Testis (tissue), 3 donors: ENCODE data around the gene AJM1. TPM values are rescaled to one million over a fixed set of nuclear protein-coding genes. Genes with fewer than 3 reads are reported as not detected.

ENCODE experiments used
- DNase-seq: peaks from one replicate; pipeline ENCODE4 v3.0.0-alpha.2; 2019
- H3K27ac ChIP-seq, 2 donors: fragments of 200-600 bp; sonication (generic); one replicate each; pipeline ENCODE4 v1.5.1; 2019
- H3K27me3 ChIP-seq: fragments of 200-600 bp; sonication (generic); one replicate; pipeline ENCODE4 v1.5.1; 2019
- H3K36me3 ChIP-seq: fragments of 200-600 bp; sonication (generic); one replicate; pipeline ENCODE4 v1.5.1; 2017; ENCODE audit warnings: low read depth; ENCODE audit errors: missing control alignments
- H3K4me1 ChIP-seq: fragments of 200-600 bp; sonication (generic); one replicate; pipeline ENCODE4 v1.5.1; 2019
- H3K4me3 ChIP-seq, 2 donors: fragments of 200-600 bp; sonication (generic); one replicate each; pipeline ENCODE4 v1.5.1; 2017 to 2019
- H3K9me3 ChIP-seq: fragments of 200-600 bp; sonication (generic); one replicate; pipeline ENCODE4 v1.5.1; 2017
- CTCF ChIP-seq, 3 experiments: fragments of 450-650 bp in 2 of 3; fragments of 200-600 bp in 1 of 3; sonication (generic) in 1 of 3; IDR thresholded peaks; one replicate each; pipeline ENCODE4 v1.5.1; 2016 to 2019; ENCODE audit warnings: antibody characterized with exemption in 3 of 3, mild to moderate bottlenecking in 2 of 3, moderate library complexity in 1 of 3
- POLR2A ChIP-seq: fragments of 450-650 bp; IDR thresholded peaks from one replicate; pipeline ENCODE4 v1.6.1; 2017; ENCODE audit warnings: antibody characterized with exemption, mild to moderate bottlenecking, moderate library complexity
- WGBS, 2 donors: methylation state at CpG; one replicate each; pipeline ENCODE4 v1.1.5; 2018; 5-methylcytosine and 5-hydroxymethylcytosine counted together
- intact Hi-C: fragments of 100-400 bp; cut with DNase I; formaldehyde crosslinking; loops from one replicate; pipeline ENCODE4 v1.15.1; 2023; ENCODE audit warnings: low total_unique reads
- polyA plus RNA-seq: library from polyadenylated mRNA; stranded (reverse); fragments of 350-450 nt; fragmentation: Illumina TruSeq; extraction: RNeasy Lipid Tissue Mini Kit (QIAGEN cat#74804); gene quantifications from one replicate; pipeline ENCODE4 v1.2.3, GENCODE V29; 2014; ENCODE audit warnings: low read depth, low replicate concordance; ENCODE audit not compliant: insufficient read depth
- total RNA-seq, 2 donors: library from RNA; depleted of rRNA; stranded (reverse); fragments of >200 nt; gene quantifications; one replicate each; pipeline ENCODE4 v1.2.3, GENCODE V29; 2016

Gene AJM1
- total and polyA plus RNA-seq, 3 donors from 2014 or later = 4.0 to 24.6 (median 13.1) TPM

DNA sequence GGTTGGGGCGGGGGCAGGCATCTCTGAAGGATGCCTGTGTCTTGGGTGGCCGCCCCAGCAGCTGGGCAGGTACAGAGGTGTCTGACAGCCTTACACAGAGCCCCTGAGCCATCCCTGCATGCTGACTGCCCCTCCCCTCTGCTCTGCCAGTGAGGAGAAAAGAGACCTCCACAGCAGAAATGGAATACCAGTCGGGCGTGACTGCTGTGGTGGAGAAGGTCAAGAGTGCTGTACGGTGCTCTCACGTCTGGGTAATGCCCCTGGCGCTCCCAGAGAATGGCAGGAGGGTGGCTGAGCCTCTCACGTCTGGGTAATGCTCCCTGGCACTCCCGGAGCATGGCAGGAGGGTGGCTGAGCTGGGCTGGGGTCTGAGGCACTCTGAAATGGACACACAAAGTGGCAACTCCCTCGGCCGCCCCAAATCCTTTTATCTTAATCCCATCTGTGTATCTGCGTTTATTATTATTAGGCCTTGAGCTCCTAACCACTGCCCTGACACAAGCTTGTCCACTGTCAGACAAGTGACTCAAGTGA, 37.0 kb upstream of the AJM1 start:
- TF ChIP-seq POLR2A (no peak), CTCF (IDR thresholded peaks at IDR 0.05) (no peak)
- 84 to 85% methylated on average over 10 to 12 of the region's 12 CpGs for WGBS, 2 donors
- H3K27me3 ChIP-seq = no peaks in the 10 kb centered on the region

DNA sequence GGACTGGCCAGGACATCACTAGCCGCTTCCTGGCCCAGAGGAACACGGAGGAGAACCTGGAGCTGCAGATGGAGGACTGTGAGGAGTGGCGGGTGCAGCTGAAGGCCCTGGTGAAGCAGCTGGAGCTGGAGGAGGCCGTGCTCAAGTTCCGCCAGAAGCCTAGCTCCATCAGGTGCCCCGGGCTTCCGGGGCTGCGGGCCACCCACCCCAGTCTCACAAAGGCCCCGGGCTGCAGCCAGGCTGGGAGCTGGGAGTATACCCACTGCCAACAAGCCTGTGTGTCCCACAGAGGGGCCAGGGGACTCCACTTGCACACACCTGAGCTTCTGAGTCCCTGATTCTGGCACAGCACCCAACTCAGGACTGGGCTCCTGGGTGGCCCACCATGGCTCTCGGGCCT, 36.2 kb upstream of the AJM1 start:
- intact Hi-C loops = loop anchor here (5.0 kb wide), 1 partner anchor 136 kb away; the partner anchor contains the start of gene FBXW5
- Histone ChIP-seq H3K27me3 (no peaks in the 10 kb centered on the region), H3K4me3 (no peak overlapping the region), H3K27ac (no peak overlapping the region), H3K4me1 (peaks cover 12% of the 10 kb centered on the region), H3K9me3 (no peaks in the 10 kb centered on the region), H3K36me3 (no peaks in the 10 kb centered on the region)
- WGBS, 2 donors = 94 to 100% methylated on average over 1 to 10 of the region's 10 CpGs
- TF ChIP-seq POLR2A (no peak), CTCF (IDR thresholded peaks at IDR 0.05) (no peak)
- no peak for DNase-seq

More for the DNA sequence above, 37.0 kb upstream of the AJM1 start:
- H3K4me1 ChIP-seq = peaks cover 12% of the 10 kb centered on the region
- no peaks in the 10 kb centered on the region for H3K36me3 ChIP-seq
- DNase-seq = no peak
- no peak overlapping the region for H3K4me3 ChIP-seq
- intact Hi-C loops = loop anchor here (5.0 kb wide), 1 partner anchor 137 kb away; the partner anchor contains the start of gene FBXW5
- no peak overlapping the region for H3K27ac ChIP-seq
- H3K9me3 ChIP-seq = no peaks in the 10 kb centered on the region

GRCh38 chr9:136806631-136807201, 35.6 kb upstream of the AJM1 start:
- 42 to 58% methylated on average over 12 to 25 of the region's 25 CpGs for WGBS, 2 donors
- intact Hi-C loops = loop anchor here (5.0 kb wide), 1 partner anchor 136 kb away; the partner anchor contains the start of gene FBXW5
- no peaks in the 10 kb centered on the region for H3K27me3 ChIP-seq

GRCh38 chr9:136807281-136808074, 34.8 kb upstream of the AJM1 start, which contains the start of gene RABL6:
Gene RABL6, plus strand, starts transcription at chr9:136807948. Its CDS starts 249 bp downstream, at chr9:136808197.
- peaks cover 12% of the 10 kb centered on the region for H3K4me1 ChIP-seq
- intact Hi-C loops = loop anchor here (5.0 kb wide), 1 partner anchor 135 kb away; the partner anchor contains the start of gene FBXW5
- H3K4me3 ChIP-seq = peak within 1 kb of the TSS; percentile 79 to 94

More at GRCh38 chr9:136806631-136807201, 35.6 kb upstream of the AJM1 start:
- no peaks in the 10 kb centered on the region for H3K9me3 ChIP-seq
- TF ChIP-seq POLR2A (no peak), CTCF (IDR thresholded peaks at IDR 0.05) (no peak)
- peak overlapping the region; percentile 86 to 88 for H3K27ac ChIP-seq
- peaks cover 12% of the 10 kb centered on the region for H3K4me1 ChIP-seq
- no peak for DNase-seq
- H3K36me3 ChIP-seq = no peaks in the 10 kb centered on the region
- peak overlapping the region; percentile 79 to 94 for H3K4me3 ChIP-seq

More at GRCh38 chr9:136807281-136808074, 34.8 kb upstream of the AJM1 start, which contains the start of gene RABL6:
- Histone ChIP-seq H3K27ac (peak within 1 kb of the TSS; percentile 86 to 88), H3K36me3 (no peaks in the 10 kb centered on the region), H3K27me3 (no peaks in the 10 kb centered on the region), H3K9me3 (no peaks in the 10 kb centered on the region)
- WGBS, 2 donors = 0 to 1% methylated on average over 14 to 90 of the region's 96 CpGs
- peak; percentile 7 for TF ChIP-seq POLR2A
- TF ChIP-seq CTCF (IDR thresholded peaks at IDR 0.05) = peak in 1 of 3 experiments; percentile 16
- peak; percentile 76 for DNase-seq
